ENCODE results near the gene RASSF4. TPM values are rescaled to one million over a fixed set of nuclear protein-coding genes. Genes with fewer than 3 reads are reported as not detected.
A peak's percentile ranks its signal among the peaks of the same experiment; 100 is the strongest.

The RASSF4 gene
- total and polyA plus RNA-seq, 9 of the 15 experiments (the other 6 are each of a cell fraction or from before 2014, with no cell fraction given): 0.01 to 0.62 (median 0.11) TPM; not detected in 3

- Histone ChIP-seq H3K79me2 (ENCODE audit: control insufficient read depth, insufficient read depth, low read length) (no peaks in the 10 kb centered on the region), H2AFZ (ENCODE audit: low read depth, low read length) (0 out of 2 replicates have a peak overlapping the region, but pooled peaks have one; percentile 0), H3K4me1 (replicated peaks in 1 of 2; ENCODE audit: control insufficient read depth in 2 of 2, insufficient read depth in 2 of 2, low read length in 2 of 2) (peaks cover 0 to 5% of the 10 kb centered on the region in 2 experiments; a peak in 1 of 5 replicates), H3K9ac (ENCODE audit: insufficient read depth in 1 of 2, low read depth in 2 of 2, low read length in 2 of 2) (no peak overlapping the region), H3K36me3 (ENCODE audit: control insufficient read depth, insufficient read depth, low read length) (no peaks in the 10 kb centered on the region), H3K27ac (ENCODE audit: extremely low read depth, low read depth, low read length) (no peak overlapping the region), H3K9me3 (replicated peaks; ENCODE audit: control insufficient read depth, insufficient read depth, low read depth, low read length) (no peaks in the 10 kb centered on the region), H3K27me3 (ENCODE audit: control insufficient read depth in 2 of 2, insufficient read depth in 2 of 2, low read length in 2 of 2) (peaks cover 0 to 52% of the 10 kb centered on the region in 2 experiments; a peak in 3 of 5 replicates), H3K4me2 (ENCODE audit: insufficient read depth, low read length) (no peak overlapping the region), H3K4me3 (no peak overlapping the region), H3K9me1 (ENCODE audit: control insufficient read depth, insufficient read depth, low read length) (no peaks in the 10 kb centered on the region), H4K20me1 (replicated peaks; ENCODE audit: control insufficient read depth, insufficient read depth, low read length) (no peaks in the 10 kb centered on the region)
- DNase-seq (ENCODE audit: extremely low read depth in 1 of 4, low spot score in 3 of 4) (peak; percentile 45 to 64 (median 52)), FAIRE-seq (peak; percentile 93), ATAC-seq (peak; percentile 81)
- no TSS peak for BruUV-seq (replicated peaks)
- intact Hi-C loops (cut with micrococcal nuclease) (loop anchor here (2.0 kb wide), 1 partner anchor 46 kb away; no protein-coding TSS in a partner anchor), in situ Hi-C loops (cut with MboI) (no loop called here)
- ChIA-PET CTCF (ENCODE audit: low intra/inter-chr PET ratio) (interaction anchor here (1.1 kb wide), 1 partner anchor 62 kb away, joined by 3 read pairs; no protein-coding TSS in a partner anchor), POLR2A (interaction anchor here (0.5 to 1.0 kb wide), 4 partner anchors 12 to 137 kb away, joined by 3 to 5 read pairs (median 4); no protein-coding TSS in a partner anchor)
- WGBS (ENCODE audit: insufficient coverage, low coverage, missing lambda C conversion rate): 0% methylated on average over 7 of the region's 7 CpGs
- TF ChIP-seq SMC3 (conservative IDR thresholded peaks at IDR 0.05; ENCODE audit: insufficient read depth, low read depth, low read length) (0 out of 2 replicates have a peak, but pooled peaks have one; percentile 31), ZBTB34 (CRISPR knock-in tag; IDR thresholded peaks at IDR 0.05) (no peak), ZNF146 (CRISPR knock-in tag; IDR thresholded peaks at IDR 0.05; ENCODE audit: unreplicated experiment) (no peak), RAD21 (CRISPR knock-in tag; conservative IDR thresholded peaks at IDR 0.05 in 1 of 2, IDR thresholded peaks at IDR 0.05 in 1 of 2) (peak; percentile 77 to 79), DEAF1 (CRISPR knock-in tag; IDR thresholded peaks at IDR 0.05) (peak; percentile 14; the same call in 1 of the 2 replicates), E4F1 (CRISPR knock-in tag; IDR thresholded peaks at IDR 0.05; ENCODE audit: borderline replicate concordance) (no peak), JUND (IDR thresholded peaks at IDR 0.05; ENCODE audit: borderline replicate concordance, low read depth, low read length) (0 out of 2 replicates have a peak, but pooled peaks have one; percentile 27), JUND (tag; IDR thresholded peaks at IDR 0.05; ENCODE audit: borderline replicate concordance, low read depth, low read length) (peak; percentile 23; the same call in 1 of the 3 replicates), SIRT6 (IDR thresholded peaks at IDR 0.05; ENCODE audit: low read depth, low read length) (no peak), ZFX (CRISPR knock-in tag; IDR thresholded peaks at IDR 0.05) (no peak), CCNT2 (IDR thresholded peaks at IDR 0.05; ENCODE audit: borderline replicate concordance, extremely low read depth, insufficient read length, low read depth, low read length) (no peak), ZNF408 (CRISPR knock-in tag; IDR thresholded peaks at IDR 0.05; ENCODE audit: low read depth) (no peak), ZNF212 (CRISPR knock-in tag; IDR thresholded peaks at IDR 0.05) (no peak), ZNF431 (CRISPR knock-in tag; IDR thresholded peaks at IDR 0.05) (no peak), MEF2D (tag; conservative IDR thresholded peaks at IDR 0.05; ENCODE audit: low read depth) (no peak), CEBPB (tag; IDR thresholded peaks at IDR 0.05) (no peak)
Measured at GRCh38 chr10:44925224-44925623, 34.4 kb upstream of the RASSF4 start.
